Measurements from ENCODE around the gene MAML2.

MAML2 gene

DNA sequence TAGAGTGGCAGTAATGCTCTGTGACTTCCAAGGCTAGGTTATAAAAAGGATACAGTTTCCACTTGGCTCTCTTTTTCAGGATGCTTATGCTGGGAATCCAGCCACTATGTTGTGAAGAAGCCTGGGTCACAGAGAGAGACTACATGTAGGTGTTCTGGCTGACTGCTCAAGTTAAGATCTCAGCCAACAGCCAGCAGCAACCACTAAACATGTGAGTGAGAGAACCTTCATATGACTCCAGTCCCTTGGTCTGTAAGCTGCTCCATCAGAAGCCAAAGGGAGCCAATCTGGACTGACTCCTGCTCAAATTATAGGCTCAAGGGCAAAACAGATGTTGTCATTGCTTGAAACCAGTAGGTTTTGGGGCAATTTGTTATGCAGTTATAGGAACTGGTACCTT lies 162.7 kb downstream of the MAML2 start:
- H3K36me3 ChIP-seq (ENCODE audit: control insufficient read depth, insufficient read depth, low read length), result no peaks in the 10 kb centered on the region
- H3K9me3 ChIP-seq (ENCODE audit: control insufficient read depth, low read length), result no peaks in the 10 kb centered on the region
- H3K4me1 ChIP-seq (ENCODE audit: control insufficient read depth, insufficient read depth, low read length, poor library complexity, severe bottlenecking), result no peaks in the 10 kb centered on the region
- no peak overlapping the region for H3K4me3 ChIP-seq (ENCODE audit: extremely low read depth, insufficient read depth, low read length, poor library complexity, severe bottlenecking)
- no peak overlapping the region for H3K27ac ChIP-seq (ENCODE audit: low read depth, low read length, severe bottlenecking)

DNA sequence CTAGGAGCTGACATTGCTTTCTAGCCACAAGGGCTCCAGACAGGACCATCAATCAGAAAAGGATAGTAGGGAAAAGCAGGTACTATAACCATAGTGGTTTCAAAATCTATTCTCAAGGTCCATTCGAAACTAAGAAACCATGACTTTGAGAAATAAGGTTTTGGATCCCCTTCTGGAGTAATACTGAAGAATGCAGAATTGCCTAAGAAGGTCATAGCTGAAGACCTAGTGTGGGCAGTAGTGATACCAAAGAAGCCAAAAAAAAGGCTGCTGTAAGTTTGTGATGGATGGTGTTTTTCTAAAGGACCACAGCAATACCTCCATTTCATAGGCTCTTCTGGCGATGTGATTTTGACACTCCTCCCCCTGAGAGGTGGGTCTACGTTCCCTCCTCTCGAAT lies 163.1 kb downstream of the MAML2 start:
- Histone ChIP-seq H3K9me3 (ENCODE audit: control insufficient read depth, low read length) (no peaks in the 10 kb centered on the region), H3K4me1 (ENCODE audit: control insufficient read depth, insufficient read depth, low read length, poor library complexity, severe bottlenecking) (no peaks in the 10 kb centered on the region), H3K36me3 (ENCODE audit: control insufficient read depth, insufficient read depth, low read length) (no peaks in the 10 kb centered on the region), H3K4me3 (ENCODE audit: extremely low read depth, insufficient read depth, low read length, poor library complexity, severe bottlenecking) (no peak overlapping the region), H3K27ac (ENCODE audit: low read depth, low read length, severe bottlenecking) (no peak overlapping the region)
- WGBS, 2 experiments (ENCODE audit: insufficient coverage in 2 of 2), result 83 to 100% methylated on average over 1 to 3 of the region's 4 CpGs

DNA sequence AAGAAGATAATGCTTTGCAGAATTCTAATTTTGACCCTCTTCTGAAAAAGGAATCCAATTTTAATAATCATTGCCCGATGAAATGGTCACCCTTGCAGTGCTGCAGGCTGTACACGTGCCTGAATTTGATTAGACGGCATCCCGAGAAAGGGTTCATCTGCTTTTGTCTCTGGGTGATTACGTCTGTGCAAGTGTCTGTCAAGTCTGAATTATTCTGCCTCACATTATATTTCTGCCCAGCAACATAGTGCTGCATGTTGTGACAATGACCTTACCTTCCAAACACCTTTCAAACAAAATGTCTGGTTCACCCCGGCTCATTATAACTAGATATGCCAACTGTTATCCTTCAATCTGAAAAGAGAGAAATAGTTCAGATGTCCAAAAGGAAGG lies 164.1 kb downstream of the MAML2 start:
- H3K4me1 ChIP-seq (ENCODE audit: control insufficient read depth, insufficient read depth, low read length, poor library complexity, severe bottlenecking), result peaks cover 3% of the 10 kb centered on the region
- H3K27ac ChIP-seq (ENCODE audit: low read depth, low read length, severe bottlenecking), result peak overlapping the region; percentile 51
- H3K36me3 ChIP-seq (ENCODE audit: control insufficient read depth, insufficient read depth, low read length), result no peaks in the 10 kb centered on the region

DNA sequence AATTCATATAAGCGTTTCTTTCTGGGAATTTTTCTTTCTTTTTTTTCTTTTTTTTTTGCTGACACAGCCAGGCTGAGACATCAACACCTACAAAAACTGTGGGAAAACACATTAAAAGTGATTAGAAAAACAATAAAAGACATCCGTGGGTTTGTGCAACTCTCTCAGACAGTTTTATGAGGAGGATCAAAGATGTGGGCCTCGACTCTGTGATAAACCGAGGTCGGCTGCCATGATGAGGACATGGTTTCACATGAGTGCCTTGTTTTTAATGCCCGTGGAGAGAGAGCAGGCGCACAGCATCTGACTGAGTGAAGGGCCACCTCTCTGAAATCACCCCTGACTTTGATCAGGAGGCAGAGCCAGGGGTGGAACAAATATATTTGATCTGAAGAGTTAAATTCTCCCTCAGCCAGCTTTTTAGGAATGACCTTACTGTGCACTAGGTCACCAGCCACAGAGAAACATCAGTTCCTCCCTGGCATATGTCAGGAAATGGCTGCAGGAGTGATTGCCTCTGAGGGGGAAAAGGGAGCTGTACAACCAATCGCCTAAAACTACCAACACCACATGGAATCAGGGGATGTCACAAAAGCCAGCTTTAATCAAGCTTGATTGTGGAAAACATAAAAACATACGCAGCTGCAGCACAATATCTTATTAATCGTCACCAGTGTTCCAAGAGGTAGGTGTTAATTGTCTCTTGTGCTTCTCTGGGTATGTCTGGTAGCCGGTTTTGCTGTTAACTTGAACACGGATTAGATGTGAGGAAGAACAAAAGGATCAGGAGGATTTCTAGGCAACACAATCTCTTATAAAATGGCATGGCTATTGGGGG lies 164.7 kb downstream of the MAML2 start:
- Histone ChIP-seq H3K4me3 (ENCODE audit: extremely low read depth, insufficient read depth, low read length, poor library complexity, severe bottlenecking) (no peak overlapping the region), H3K36me3 (ENCODE audit: control insufficient read depth, insufficient read depth, low read length) (peaks cover 4% of the 10 kb centered on the region), H3K27ac (ENCODE audit: low read depth, low read length, severe bottlenecking) (peak overlapping the region; percentile 51), H3K9me3 (ENCODE audit: control insufficient read depth, low read length) (no peaks in the 10 kb centered on the region), H3K4me1 (ENCODE audit: control insufficient read depth, insufficient read depth, low read length, poor library complexity, severe bottlenecking) (peaks cover 10% of the 10 kb centered on the region)
- 88 to 92% methylated on average over 6 to 8 of the region's 12 CpGs for WGBS, 2 experiments (ENCODE audit: insufficient coverage in 2 of 2)

More for the DNA sequence above, 164.1 kb downstream of the MAML2 start:
- H3K9me3 ChIP-seq (ENCODE audit: control insufficient read depth, low read length), result no peaks in the 10 kb centered on the region
- WGBS, 2 experiments (ENCODE audit: insufficient coverage in 2 of 2), result 95 to 100% methylated on average over 4 to 5 of the region's 6 CpGs
- no peak overlapping the region for H3K4me3 ChIP-seq (ENCODE audit: extremely low read depth, insufficient read depth, low read length, poor library complexity, severe bottlenecking)

DNA sequence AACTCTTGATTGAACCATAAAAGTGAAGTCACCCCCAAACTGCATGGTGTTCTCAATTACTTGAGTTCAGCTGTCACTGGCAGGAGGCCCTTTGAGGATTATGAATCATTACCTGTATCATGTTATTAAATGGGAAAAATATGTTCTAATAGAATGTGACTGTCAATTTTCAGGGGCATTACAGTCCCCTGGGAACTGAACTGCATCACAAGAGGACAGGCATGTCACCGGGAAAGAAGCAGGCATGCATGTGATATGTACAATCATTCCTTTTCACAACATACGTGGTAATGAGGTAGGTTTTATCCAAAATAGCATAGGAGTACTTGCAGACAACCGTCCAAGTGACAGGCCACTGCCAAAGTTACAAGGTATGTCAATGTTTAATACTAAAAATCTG lies 165.8 kb downstream of the MAML2 start:
- Histone ChIP-seq H3K4me3 (ENCODE audit: extremely low read depth, insufficient read depth, low read length, poor library complexity, severe bottlenecking) (no peak overlapping the region), H3K9me3 (ENCODE audit: control insufficient read depth, low read length) (no peaks in the 10 kb centered on the region), H3K36me3 (ENCODE audit: control insufficient read depth, insufficient read depth, low read length) (peaks cover 4% of the 10 kb centered on the region), H3K4me1 (ENCODE audit: control insufficient read depth, insufficient read depth, low read length, poor library complexity, severe bottlenecking) (peaks cover 15% of the 10 kb centered on the region), H3K27ac (ENCODE audit: low read depth, low read length, severe bottlenecking) (no peak overlapping the region)
- WGBS, 2 experiments (ENCODE audit: insufficient coverage in 2 of 2), result 80% methylated on average over 3 of the region's 3 CpGs; no CpG with 5 or more reads in 1 of the 2 experiments

DNA sequence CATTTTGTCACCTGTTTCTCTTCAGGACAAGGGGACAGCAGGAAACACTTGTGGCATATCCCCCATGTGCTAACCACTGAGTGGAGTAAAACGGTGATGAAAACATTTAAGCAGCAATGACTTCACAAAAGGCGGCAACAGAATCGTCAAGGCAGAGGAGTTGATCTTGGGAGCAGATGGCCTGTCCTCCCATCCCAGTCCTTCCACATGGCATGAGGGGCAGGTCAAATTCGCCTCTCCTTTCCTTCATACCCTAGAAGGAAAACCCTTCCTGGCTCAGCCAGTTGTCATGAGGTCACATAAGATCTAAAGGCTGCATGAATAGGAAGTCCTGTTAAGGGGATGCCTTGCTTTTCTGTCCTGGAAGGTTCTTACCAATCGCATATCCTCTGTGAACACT lies 169.1 kb downstream of the MAML2 start:
- Histone ChIP-seq H3K27ac (ENCODE audit: low read depth, low read length, severe bottlenecking) (no peak overlapping the region), H3K4me3 (ENCODE audit: extremely low read depth, insufficient read depth, low read length, poor library complexity, severe bottlenecking) (no peak overlapping the region), H3K9me3 (ENCODE audit: control insufficient read depth, low read length) (no peaks in the 10 kb centered on the region), H3K4me1 (ENCODE audit: control insufficient read depth, insufficient read depth, low read length, poor library complexity, severe bottlenecking) (peaks cover 20% of the 10 kb centered on the region), H3K36me3 (ENCODE audit: control insufficient read depth, insufficient read depth, low read length) (peaks cover 13% of the 10 kb centered on the region)
- WGBS, 2 experiments (ENCODE audit: insufficient coverage in 2 of 2), result 96 to 100% methylated on average over 2 to 4 of the region's 5 CpGs

DNA sequence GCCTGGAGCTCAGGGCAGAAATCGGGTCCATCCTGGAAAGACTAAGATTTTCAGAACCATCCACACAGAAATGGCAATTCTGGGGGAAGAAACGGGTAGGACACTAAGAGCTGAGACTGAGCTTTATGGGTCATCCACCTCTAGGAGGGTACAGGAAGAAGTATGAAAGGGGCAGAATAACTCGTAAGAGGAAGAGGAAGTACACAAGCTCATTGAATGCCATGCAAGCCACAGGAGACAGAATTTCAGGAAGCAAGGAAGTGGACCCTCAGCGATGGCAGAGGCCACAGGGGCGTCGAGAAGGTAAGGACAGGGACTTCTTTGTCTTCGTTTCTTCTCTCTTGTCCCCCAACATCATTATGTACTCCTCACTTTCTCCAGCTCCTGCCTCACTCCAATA lies 169.6 kb downstream of the MAML2 start:
- H3K27ac ChIP-seq (ENCODE audit: low read depth, low read length, severe bottlenecking), result no peak overlapping the region
- peaks cover 13% of the 10 kb centered on the region for H3K36me3 ChIP-seq (ENCODE audit: control insufficient read depth, insufficient read depth, low read length)
- H3K9me3 ChIP-seq (ENCODE audit: control insufficient read depth, low read length), result no peaks in the 10 kb centered on the region
- peaks cover 23% of the 10 kb centered on the region for H3K4me1 ChIP-seq (ENCODE audit: control insufficient read depth, insufficient read depth, low read length, poor library complexity, severe bottlenecking)
- no peak overlapping the region for H3K4me3 ChIP-seq (ENCODE audit: extremely low read depth, insufficient read depth, low read length, poor library complexity, severe bottlenecking)
- WGBS, 2 experiments (ENCODE audit: insufficient coverage in 2 of 2), result 96 to 100% methylated on average over 3 to 6 of the region's 7 CpGs

DNA sequence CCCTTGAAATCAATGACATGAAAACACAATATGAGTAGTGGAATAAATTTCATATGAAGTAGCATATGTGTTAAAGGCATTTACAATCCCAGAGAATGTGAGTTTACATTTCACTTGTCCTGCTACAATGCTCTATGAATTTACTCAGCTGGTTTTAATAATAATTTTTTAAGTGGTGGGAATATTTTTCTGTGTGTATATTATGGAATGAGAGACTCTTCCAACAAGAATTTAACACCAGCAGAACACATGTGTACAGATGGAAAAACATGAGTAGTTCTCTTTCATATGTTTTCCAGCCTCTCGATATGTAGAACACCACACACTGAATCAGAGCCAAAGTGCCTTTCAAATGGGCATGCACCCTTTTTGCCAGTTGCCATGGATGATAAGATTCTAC lies 170.4 kb downstream of the MAML2 start:
- H3K4me3 ChIP-seq (ENCODE audit: extremely low read depth, insufficient read depth, low read length, poor library complexity, severe bottlenecking), result no peak overlapping the region
- H3K4me1 ChIP-seq (ENCODE audit: control insufficient read depth, insufficient read depth, low read length, poor library complexity, severe bottlenecking), result peaks cover 31% of the 10 kb centered on the region
- no peak overlapping the region for H3K27ac ChIP-seq (ENCODE audit: low read depth, low read length, severe bottlenecking)
- WGBS, 2 experiments (ENCODE audit: insufficient coverage in 2 of 2), result 71 to 100% methylated on average over 1 of the region's 1 CpG
- peaks cover 13% of the 10 kb centered on the region for H3K36me3 ChIP-seq (ENCODE audit: control insufficient read depth, insufficient read depth, low read length)
- H3K9me3 ChIP-seq (ENCODE audit: control insufficient read depth, low read length), result no peaks in the 10 kb centered on the region

DNA sequence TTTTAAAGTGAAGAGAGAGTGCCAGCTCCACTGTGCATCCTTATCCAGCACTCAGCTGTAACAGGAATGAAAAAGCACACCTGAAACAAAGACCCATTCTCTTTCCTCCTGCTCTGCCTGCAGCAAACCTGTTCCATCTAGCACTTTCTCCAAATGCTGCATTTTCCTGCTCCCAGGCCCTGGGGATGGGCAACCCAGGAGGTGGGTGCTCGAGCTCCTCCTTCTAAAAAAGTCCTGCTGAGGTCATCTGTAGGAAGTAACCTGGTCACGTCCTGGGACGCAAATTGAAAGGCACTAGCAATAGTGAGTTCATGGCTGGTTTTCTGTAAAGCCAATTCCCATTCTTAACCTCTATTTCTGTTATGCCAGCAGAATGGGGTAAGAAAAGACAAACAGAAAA lies 173.7 kb downstream of the MAML2 start:
- Histone ChIP-seq H3K4me3 (ENCODE audit: extremely low read depth, insufficient read depth, low read length, poor library complexity, severe bottlenecking) (no peak overlapping the region), H3K9me3 (ENCODE audit: control insufficient read depth, low read length) (no peaks in the 10 kb centered on the region), H3K36me3 (ENCODE audit: control insufficient read depth, insufficient read depth, low read length) (peaks cover 13% of the 10 kb centered on the region), H3K4me1 (ENCODE audit: control insufficient read depth, insufficient read depth, low read length, poor library complexity, severe bottlenecking) (peaks cover 35% of the 10 kb centered on the region), H3K27ac (ENCODE audit: low read depth, low read length, severe bottlenecking) (peak overlapping the region; percentile 36)
- WGBS, 2 experiments (ENCODE audit: insufficient coverage in 2 of 2), result 80 to 94% methylated on average over 1 to 3 of the region's 3 CpGs

DNA sequence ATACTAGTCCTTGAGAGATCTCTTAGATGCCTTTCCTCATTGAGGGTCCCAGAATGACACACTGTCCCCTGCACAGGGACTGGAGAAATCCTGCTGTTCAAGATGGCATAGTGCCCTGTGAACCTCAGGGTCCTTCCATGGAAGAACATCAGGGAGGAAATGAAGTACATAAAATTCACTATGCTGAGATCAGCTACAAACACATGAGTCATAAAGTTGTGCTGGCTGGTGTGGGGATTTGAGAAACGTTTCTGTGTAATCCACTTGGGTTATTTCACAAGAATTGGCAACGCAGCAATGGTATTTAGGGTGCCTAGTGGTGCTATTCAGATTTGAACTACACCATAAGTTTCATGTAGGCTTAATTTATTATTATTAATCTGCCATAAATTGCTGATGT lies 174.4 kb downstream of the MAML2 start:
- Histone ChIP-seq H3K9me3 (ENCODE audit: control insufficient read depth, low read length) (no peaks in the 10 kb centered on the region), H3K4me1 (ENCODE audit: control insufficient read depth, insufficient read depth, low read length, poor library complexity, severe bottlenecking) (peaks cover 29% of the 10 kb centered on the region), H3K36me3 (ENCODE audit: control insufficient read depth, insufficient read depth, low read length) (peaks cover 11% of the 10 kb centered on the region), H3K4me3 (ENCODE audit: extremely low read depth, insufficient read depth, low read length, poor library complexity, severe bottlenecking) (no peak overlapping the region), H3K27ac (ENCODE audit: low read depth, low read length, severe bottlenecking) (peak overlapping the region; percentile 36)
- WGBS, 2 experiments (ENCODE audit: insufficient coverage in 2 of 2), result 80% methylated on average over 1 of the region's 2 CpGs; no CpG with 5 or more reads in 1 of the 2 experiments

DNA sequence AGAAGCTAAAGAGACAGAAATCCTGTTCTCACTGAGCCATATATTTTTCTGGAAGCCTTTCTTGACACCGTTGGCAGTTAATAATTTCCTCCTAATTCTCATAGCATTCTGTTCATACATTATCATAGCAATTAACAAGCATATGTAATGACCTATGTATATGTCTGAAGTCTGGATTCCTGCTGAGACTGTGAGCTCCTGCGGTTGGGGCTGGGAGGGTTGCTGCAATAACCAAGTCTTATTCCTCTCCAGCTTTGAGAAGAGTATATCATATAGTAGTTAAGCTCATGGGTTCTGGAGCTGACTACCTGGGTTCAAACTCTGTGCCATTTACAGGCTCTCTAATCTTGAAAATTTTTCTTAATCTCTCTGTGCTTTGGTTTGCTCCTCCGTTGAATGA lies 175.2 kb downstream of the MAML2 start:
- Histone ChIP-seq H3K9me3 (ENCODE audit: control insufficient read depth, low read length) (no peaks in the 10 kb centered on the region), H3K4me3 (ENCODE audit: extremely low read depth, insufficient read depth, low read length, poor library complexity, severe bottlenecking) (no peak overlapping the region), H3K36me3 (ENCODE audit: control insufficient read depth, insufficient read depth, low read length) (peaks cover 8% of the 10 kb centered on the region), H3K27ac (ENCODE audit: low read depth, low read length, severe bottlenecking) (no peak overlapping the region), H3K4me1 (ENCODE audit: control insufficient read depth, insufficient read depth, low read length, poor library complexity, severe bottlenecking) (peaks cover 23% of the 10 kb centered on the region)
- no CpG with 5 or more reads among the region's 3 CpGs for WGBS, 2 experiments (ENCODE audit: insufficient coverage in 2 of 2)

Data from mesodermal cell (in vitro differentiated cells).